ENCODE results near the gene EIF5A2.

EIF5A2 gene

DNA sequence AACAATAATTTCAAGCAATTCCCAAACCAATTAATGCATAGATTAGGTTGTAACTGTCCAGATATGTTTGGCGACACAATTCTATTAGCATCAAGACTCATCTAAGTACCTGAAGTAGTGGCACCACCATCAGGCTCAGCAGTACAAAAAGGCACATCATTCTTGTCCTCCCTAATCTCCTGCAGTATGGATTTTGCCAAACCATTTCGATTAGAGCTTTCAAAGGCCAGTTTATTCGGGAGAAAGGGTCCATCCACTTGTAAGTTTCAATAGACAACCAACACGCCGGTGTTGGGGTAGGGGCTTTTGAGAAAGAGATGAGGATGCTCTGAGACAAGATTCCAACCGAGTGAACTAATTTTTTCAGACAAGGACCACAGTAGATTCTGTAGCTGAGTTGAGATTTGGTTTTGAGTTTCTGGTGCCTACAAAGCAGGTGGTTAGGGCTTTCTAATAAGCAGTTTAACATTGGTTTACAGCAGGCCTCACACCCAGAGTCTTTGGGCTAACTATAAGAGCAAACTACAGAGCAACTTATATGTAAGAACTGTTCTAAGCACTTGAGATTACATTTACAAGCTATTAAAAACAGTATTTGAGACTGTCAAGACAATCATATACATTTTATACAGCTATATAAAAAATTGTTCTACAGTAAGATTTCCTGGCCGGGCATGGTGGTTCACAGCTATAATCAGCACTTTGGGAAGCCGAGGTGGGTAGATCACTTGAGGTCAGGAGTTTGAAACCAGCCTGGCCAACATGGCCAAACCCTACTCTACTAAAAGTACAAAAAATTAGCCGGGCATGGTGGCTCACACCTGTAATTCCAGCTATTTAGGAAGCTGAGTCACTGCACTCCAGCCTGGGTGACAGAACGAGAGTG lies 43.0 kb downstream of the EIF5A2 start:
- Histone ChIP-seq H4K8ac (ENCODE audit: low read depth, low read length) (no peak overlapping the region), H2BK12ac (ENCODE audit: low read length) (no peak overlapping the region), H2BK5ac (ENCODE audit: low read length) (no peak overlapping the region), H3K79me1 (ENCODE audit: low read depth, low read length) (no peaks in the 10 kb centered on the region), H3K4me1 (ENCODE audit: control insufficient read depth in 2 of 2, insufficient read depth in 1 of 2, low read depth in 1 of 2, low read length in 2 of 2) (peaks cover 0 to 2% of the 10 kb centered on the region in 2 donors), H3K18ac (ENCODE audit: low read length) (no peak overlapping the region), H3K9ac (ENCODE audit: low read depth, low read length, poor library complexity) (no peak overlapping the region), H3K27ac (replicated peaks; ENCODE audit: low read length) (no peak overlapping the region), H2AK5ac (ENCODE audit: low read depth, low read length) (no peak overlapping the region), H2AFZ (ENCODE audit: low read length) (no peak overlapping the region), H3K4me3 (ENCODE audit: low read length in 2 of 2) (no peak overlapping the region), H3K14ac (ENCODE audit: low read length) (no peak overlapping the region), H3K9me3 (replicated peaks in 1 of 2; ENCODE audit: control insufficient read depth in 2 of 2, insufficient read depth in 1 of 2, low read depth in 1 of 2, low read length in 2 of 2) (no peaks in the 10 kb centered on the region), H3K4ac (ENCODE audit: low read length) (no peak overlapping the region), H3K36me3 (replicated peaks in 1 of 2; ENCODE audit: control insufficient read depth in 2 of 2, insufficient read depth in 2 of 2, low read length in 2 of 2) (peaks cover 4 to 45% of the 10 kb centered on the region in 2 donors), H3K4me2 (ENCODE audit: insufficient read depth, low read length, poor library complexity, severe bottlenecking) (no peak overlapping the region), H3K23ac (ENCODE audit: low read depth, low read length, poor library complexity) (no peak overlapping the region), H3K27me3 (ENCODE audit: control insufficient read depth in 3 of 3, insufficient read depth in 3 of 3, low read depth in 1 of 3, low read length in 3 of 3) (no peaks in the 10 kb centered on the region), H2BK15ac (ENCODE audit: low read length) (no peak overlapping the region), H4K91ac (ENCODE audit: low read depth, low read length, poor library complexity) (no peak overlapping the region), H2BK120ac (ENCODE audit: low read depth, low read length) (no peak overlapping the region)
- no CpG with 5 or more reads among the region's 10 CpGs for WGBS, 2 donors (ENCODE audit: extremely low coverage in 2 of 2, insufficient read length in 2 of 2, insufficient replicate concordance in 1 of 2)
- no peak for DNase-seq (ENCODE audit: low spot score)

DNA sequence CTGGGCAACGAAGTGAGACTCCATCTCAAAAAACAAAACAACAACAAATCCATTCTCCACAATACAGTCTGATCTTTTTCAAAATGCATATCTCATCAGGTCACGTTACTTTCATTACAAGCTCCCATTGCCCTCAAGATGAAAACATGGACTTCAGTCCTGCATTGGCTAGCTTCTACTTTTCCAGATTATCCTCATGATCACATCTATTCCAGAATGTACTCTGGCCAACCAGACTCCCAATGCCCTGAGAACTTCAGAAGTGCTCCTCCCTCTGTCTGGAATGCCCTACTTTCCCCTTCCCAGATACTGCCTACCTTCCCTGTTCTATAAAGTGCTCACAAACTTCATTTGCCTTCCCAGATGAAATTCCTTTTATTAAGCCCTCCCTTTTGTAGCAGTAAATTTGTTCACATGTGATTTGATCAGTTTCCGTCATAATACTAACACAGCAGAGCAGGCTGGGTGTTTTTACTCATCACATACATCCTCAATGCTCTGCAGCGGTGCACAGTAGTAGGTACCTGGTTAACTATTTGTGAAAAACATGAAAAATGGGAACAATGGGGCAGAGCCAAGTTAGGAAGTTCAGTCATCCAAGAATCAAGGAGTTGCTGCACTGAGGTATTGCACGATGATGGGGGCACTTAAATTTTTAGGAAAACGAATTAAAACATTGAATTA lies 43.8 kb downstream of the EIF5A2 start:
- Histone ChIP-seq H3K27ac (replicated peaks; ENCODE audit: low read length) (no peak overlapping the region), H2BK12ac (ENCODE audit: low read length) (no peak overlapping the region), H2AFZ (ENCODE audit: low read length) (no peak overlapping the region), H2AK5ac (ENCODE audit: low read depth, low read length) (no peak overlapping the region), H3K36me3 (replicated peaks in 1 of 2; ENCODE audit: control insufficient read depth in 2 of 2, insufficient read depth in 2 of 2, low read length in 2 of 2) (peaks cover 4 to 45% of the 10 kb centered on the region in 2 donors), H2BK120ac (ENCODE audit: low read depth, low read length) (no peak overlapping the region), H3K23ac (ENCODE audit: low read depth, low read length, poor library complexity) (no peak overlapping the region), H2BK15ac (ENCODE audit: low read length) (no peak overlapping the region), H3K4ac (ENCODE audit: low read length) (no peak overlapping the region), H3K18ac (ENCODE audit: low read length) (no peak overlapping the region), H3K14ac (ENCODE audit: low read length) (no peak overlapping the region), H3K9ac (ENCODE audit: low read depth, low read length, poor library complexity) (no peak overlapping the region), H3K9me3 (replicated peaks in 1 of 2; ENCODE audit: control insufficient read depth in 2 of 2, insufficient read depth in 1 of 2, low read depth in 1 of 2, low read length in 2 of 2) (no peaks in the 10 kb centered on the region), H4K91ac (ENCODE audit: low read depth, low read length, poor library complexity) (no peak overlapping the region), H3K4me2 (ENCODE audit: insufficient read depth, low read length, poor library complexity, severe bottlenecking) (no peak overlapping the region), H3K4me3 (ENCODE audit: low read length in 2 of 2) (no peak overlapping the region), H3K27me3 (ENCODE audit: control insufficient read depth in 3 of 3, insufficient read depth in 3 of 3, low read depth in 1 of 3, low read length in 3 of 3) (no peaks in the 10 kb centered on the region), H2BK5ac (ENCODE audit: low read length) (no peak overlapping the region), H3K4me1 (ENCODE audit: control insufficient read depth in 2 of 2, insufficient read depth in 1 of 2, low read depth in 1 of 2, low read length in 2 of 2) (peaks cover 0 to 2% of the 10 kb centered on the region in 2 donors), H3K79me1 (ENCODE audit: low read depth, low read length) (no peaks in the 10 kb centered on the region), H4K8ac (ENCODE audit: low read depth, low read length) (no peak overlapping the region)
- no peak for DNase-seq (ENCODE audit: low spot score)
- WGBS, 2 donors (ENCODE audit: extremely low coverage in 2 of 2, insufficient read length in 2 of 2, insufficient replicate concordance in 1 of 2), result no CpG with 5 or more reads among the region's 6 CpGs

DNA sequence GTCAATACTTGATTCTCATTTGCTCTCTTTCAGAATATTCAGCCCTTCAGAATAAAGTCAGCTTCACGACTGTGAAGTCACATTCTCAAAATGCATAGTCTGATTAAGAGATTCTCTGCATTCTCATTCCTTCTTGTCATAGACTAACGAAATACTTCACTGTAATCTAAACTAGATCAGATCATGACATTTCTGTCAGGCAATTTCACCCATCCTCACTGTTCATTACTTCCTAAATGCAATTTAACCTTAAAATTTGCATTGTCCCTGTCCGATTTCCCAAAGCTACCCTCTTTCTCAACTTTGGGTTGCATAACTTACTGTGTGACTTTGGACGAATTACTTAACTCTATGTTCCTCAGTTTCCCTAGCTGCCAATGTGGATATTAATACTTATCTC lies 44.6 kb downstream of the EIF5A2 start:
- peaks cover 0 to 2% of the 10 kb centered on the region in 2 donors for H3K4me1 ChIP-seq (ENCODE audit: control insufficient read depth in 2 of 2, insufficient read depth in 1 of 2, low read depth in 1 of 2, low read length in 2 of 2)
- no peak overlapping the region for H2AK5ac ChIP-seq (ENCODE audit: low read depth, low read length)
- H3K27ac ChIP-seq (replicated peaks; ENCODE audit: low read length), result no peak overlapping the region
- no peaks in the 10 kb centered on the region for H3K79me1 ChIP-seq (ENCODE audit: low read depth, low read length)
- no peaks in the 10 kb centered on the region for H3K27me3 ChIP-seq (ENCODE audit: control insufficient read depth in 3 of 3, insufficient read depth in 3 of 3, low read depth in 1 of 3, low read length in 3 of 3)
- no peak overlapping the region for H3K9ac ChIP-seq (ENCODE audit: low read depth, low read length, poor library complexity)
- no peak overlapping the region for H4K8ac ChIP-seq (ENCODE audit: low read depth, low read length)
- no peak overlapping the region for H4K91ac ChIP-seq (ENCODE audit: low read depth, low read length, poor library complexity)
- H2BK12ac ChIP-seq (ENCODE audit: low read length), result no peak overlapping the region
- H2BK5ac ChIP-seq (ENCODE audit: low read length), result no peak overlapping the region
- H3K23ac ChIP-seq (ENCODE audit: low read depth, low read length, poor library complexity), result no peak overlapping the region
- no CpG with 5 or more reads among the region's 4 CpGs for WGBS, 2 donors (ENCODE audit: extremely low coverage in 2 of 2, insufficient read length in 2 of 2, insufficient replicate concordance in 1 of 2)
- no peak overlapping the region for H2AFZ ChIP-seq (ENCODE audit: low read length)
- no peak overlapping the region for H3K4me3 ChIP-seq (ENCODE audit: low read length in 2 of 2)
- H3K14ac ChIP-seq (ENCODE audit: low read length), result no peak overlapping the region
- DNase-seq (ENCODE audit: low spot score), result no peak
- H3K4me2 ChIP-seq (ENCODE audit: insufficient read depth, low read length, poor library complexity, severe bottlenecking), result no peak overlapping the region
- H2BK120ac ChIP-seq (ENCODE audit: low read depth, low read length), result no peak overlapping the region
- no peaks in the 10 kb centered on the region for H3K9me3 ChIP-seq (replicated peaks in 1 of 2; ENCODE audit: control insufficient read depth in 2 of 2, insufficient read depth in 1 of 2, low read depth in 1 of 2, low read length in 2 of 2)
- H3K36me3 ChIP-seq (replicated peaks in 1 of 2; ENCODE audit: control insufficient read depth in 2 of 2, insufficient read depth in 2 of 2, low read length in 2 of 2), result peaks cover 4 to 43% of the 10 kb centered on the region in 2 donors
- no peak overlapping the region for H3K18ac ChIP-seq (ENCODE audit: low read length)
- no peak overlapping the region for H2BK15ac ChIP-seq (ENCODE audit: low read length)
- no peak overlapping the region for H3K4ac ChIP-seq (ENCODE audit: low read length)

Data from neuronal stem cell (in vitro differentiated cells).